Measurements from ENCODE around the gene IFI27L2.

Gene IFI27L2

GRCh38 chr14:94129111-94129757 is at the start of gene IFI27L2:
TSS of gene IFI27L2 (minus strand) at chr14:94129604. CDS start at chr14:94129564, 40 bp downstream.
- H3K4me1 Mint-ChIP-seq (ENCODE audit: low read depth): peaks cover 16% of the 10 kb centered on the region
- H3K4me3 Mint-ChIP-seq: peak within 1 kb of the TSS; percentile 91
- H3K27ac Mint-ChIP-seq: no peak within 1 kb of the TSS
- H3K9me3 Mint-ChIP-seq (ENCODE audit: low read depth): no peaks in the 10 kb centered on the region
- no peaks in the 10 kb centered on the region for H3K27me3 Mint-ChIP-seq
- no peaks in the 10 kb centered on the region for H3K36me3 Mint-ChIP-seq

- H3K27me3 Mint-ChIP-seq: no peaks in the 10 kb centered on the region
- peaks cover 31% of the 10 kb centered on the region for H3K4me1 Mint-ChIP-seq (ENCODE audit: low read depth)
- H3K4me3 Mint-ChIP-seq: no peak overlapping the region
- no peaks in the 10 kb centered on the region for H3K9me3 Mint-ChIP-seq (ENCODE audit: low read depth)
- no peak overlapping the region for H3K27ac Mint-ChIP-seq
- H3K36me3 Mint-ChIP-seq: no peaks in the 10 kb centered on the region
Observed at GRCh38 chr14:94177806-94178205, 48.4 kb upstream of the IFI27L2 start.

- H3K4me3 Mint-ChIP-seq: peak overlapping the region; percentile 28
- peaks cover 31% of the 10 kb centered on the region for H3K4me1 Mint-ChIP-seq (ENCODE audit: low read depth)
- H3K27ac Mint-ChIP-seq: no peak overlapping the region
- no peaks in the 10 kb centered on the region for H3K27me3 Mint-ChIP-seq
- no peaks in the 10 kb centered on the region for H3K9me3 Mint-ChIP-seq (ENCODE audit: low read depth)
- H3K36me3 Mint-ChIP-seq: no peaks in the 10 kb centered on the region
Observed at GRCh38 chr14:94176808-94177207, 47.4 kb upstream of the IFI27L2 start.

GRCh38 chr14:94175747-94176146 is 46.3 kb upstream of the IFI27L2 start:
- Mint-ChIP-seq H3K4me1 (ENCODE audit: low read depth) (peaks cover 27% of the 10 kb centered on the region), H3K4me3 (peak overlapping the region; percentile 83), H3K9me3 (ENCODE audit: low read depth) (no peaks in the 10 kb centered on the region), H3K36me3 (no peaks in the 10 kb centered on the region), H3K27ac (peak overlapping the region; percentile 30), H3K27me3 (no peaks in the 10 kb centered on the region)

GRCh38 chr14:94175011-94175745 is 45.8 kb upstream of the IFI27L2 start:
- Mint-ChIP-seq H3K4me1 (ENCODE audit: low read depth) (peaks cover 23% of the 10 kb centered on the region), H3K36me3 (no peaks in the 10 kb centered on the region), H3K9me3 (ENCODE audit: low read depth) (no peaks in the 10 kb centered on the region), H3K27ac (peak overlapping the region; percentile 30), H3K27me3 (no peaks in the 10 kb centered on the region), H3K4me3 (peak overlapping the region; percentile 83)

GRCh38 chr14:94174604-94175010 is 45.2 kb upstream of the IFI27L2 start:
- Mint-ChIP-seq H3K27me3 (no peaks in the 10 kb centered on the region), H3K4me1 (ENCODE audit: low read depth) (peaks cover 23% of the 10 kb centered on the region)

GRCh38 chr14:94173885-94174603 is 44.6 kb upstream of the IFI27L2 start, which contains the start of gene PPP4R4:
TSS of gene PPP4R4 (plus strand) at chr14:94174322. CDS start at chr14:94174466, 144 bp downstream.
- H3K4me3 Mint-ChIP-seq: peak within 1 kb of the TSS; percentile 87

More at GRCh38 chr14:94174604-94175010, 45.2 kb upstream of the IFI27L2 start:
- peak overlapping the region; percentile 83 for H3K4me3 Mint-ChIP-seq
- H3K36me3 Mint-ChIP-seq: no peaks in the 10 kb centered on the region
- no peaks in the 10 kb centered on the region for H3K9me3 Mint-ChIP-seq (ENCODE audit: low read depth)
- no peak overlapping the region for H3K27ac Mint-ChIP-seq

GRCh38 chr14:94173471-94173884 is 44.1 kb upstream of the IFI27L2 start:
- Mint-ChIP-seq H3K36me3 (no peaks in the 10 kb centered on the region), H3K4me3 (peak overlapping the region; percentile 87), H3K27me3 (no peaks in the 10 kb centered on the region), H3K4me1 (ENCODE audit: low read depth) (peaks cover 23% of the 10 kb centered on the region), H3K27ac (peak overlapping the region; percentile 52), H3K9me3 (ENCODE audit: low read depth) (no peaks in the 10 kb centered on the region)

More at GRCh38 chr14:94173885-94174603, 44.6 kb upstream of the IFI27L2 start, which contains the start of gene PPP4R4:
- H3K27ac Mint-ChIP-seq: peak within 1 kb of the TSS; percentile 52
- no peaks in the 10 kb centered on the region for H3K27me3 Mint-ChIP-seq
- H3K9me3 Mint-ChIP-seq (ENCODE audit: low read depth): no peaks in the 10 kb centered on the region
- peaks cover 23% of the 10 kb centered on the region for H3K4me1 Mint-ChIP-seq (ENCODE audit: low read depth)
- H3K36me3 Mint-ChIP-seq: no peaks in the 10 kb centered on the region

GRCh38 chr14:94172545-94172944 is 43.1 kb upstream of the IFI27L2 start:
- H3K27me3 Mint-ChIP-seq: no peaks in the 10 kb centered on the region
- H3K4me1 Mint-ChIP-seq (ENCODE audit: low read depth): peaks cover 23% of the 10 kb centered on the region
- no peaks in the 10 kb centered on the region for H3K9me3 Mint-ChIP-seq (ENCODE audit: low read depth)
- H3K27ac Mint-ChIP-seq: no peak overlapping the region
- H3K4me3 Mint-ChIP-seq: peak overlapping the region; percentile 87
- no peaks in the 10 kb centered on the region for H3K36me3 Mint-ChIP-seq

GRCh38 chr14:94171208-94171607 is 41.8 kb upstream of the IFI27L2 start:
- no peaks in the 10 kb centered on the region for H3K36me3 Mint-ChIP-seq
- peaks cover 17% of the 10 kb centered on the region for H3K4me1 Mint-ChIP-seq (ENCODE audit: low read depth)
- no peaks in the 10 kb centered on the region for H3K27me3 Mint-ChIP-seq
- H3K9me3 Mint-ChIP-seq (ENCODE audit: low read depth): no peaks in the 10 kb centered on the region
- no peak overlapping the region for H3K4me3 Mint-ChIP-seq
- H3K27ac Mint-ChIP-seq: no peak overlapping the region

- Mint-ChIP-seq H3K9me3 (ENCODE audit: low read depth) (no peaks in the 10 kb centered on the region), H3K27me3 (no peaks in the 10 kb centered on the region), H3K36me3 (no peaks in the 10 kb centered on the region), H3K27ac (no peak overlapping the region), H3K4me1 (ENCODE audit: low read depth) (peaks cover 8% of the 10 kb centered on the region), H3K4me3 (no peak overlapping the region)
Observed at GRCh38 chr14:94170136-94170535, 40.7 kb upstream of the IFI27L2 start.

GRCh38 chr14:94165744-94166143 is 36.3 kb upstream of the IFI27L2 start:
- H3K9me3 Mint-ChIP-seq (ENCODE audit: low read depth): no peaks in the 10 kb centered on the region
- peaks cover 32% of the 10 kb centered on the region for H3K4me1 Mint-ChIP-seq (ENCODE audit: low read depth)
- no peak overlapping the region for H3K4me3 Mint-ChIP-seq
- H3K27me3 Mint-ChIP-seq: no peaks in the 10 kb centered on the region
- no peak overlapping the region for H3K27ac Mint-ChIP-seq
- H3K36me3 Mint-ChIP-seq: no peaks in the 10 kb centered on the region

GRCh38 chr14:94164685-94165431 is 35.5 kb upstream of the IFI27L2 start:
- H3K36me3 Mint-ChIP-seq: no peaks in the 10 kb centered on the region
- no peak overlapping the region for H3K4me3 Mint-ChIP-seq
- peaks cover 41% of the 10 kb centered on the region for H3K4me1 Mint-ChIP-seq (ENCODE audit: low read depth)
- H3K9me3 Mint-ChIP-seq (ENCODE audit: low read depth): no peaks in the 10 kb centered on the region
- no peaks in the 10 kb centered on the region for H3K27me3 Mint-ChIP-seq
- H3K27ac Mint-ChIP-seq: no peak overlapping the region

- H3K27me3 Mint-ChIP-seq: no peaks in the 10 kb centered on the region
- no peak overlapping the region for H3K4me3 Mint-ChIP-seq
- peaks cover 48% of the 10 kb centered on the region for H3K4me1 Mint-ChIP-seq (ENCODE audit: low read depth)
- H3K27ac Mint-ChIP-seq: no peak overlapping the region
- no peaks in the 10 kb centered on the region for H3K36me3 Mint-ChIP-seq
- H3K9me3 Mint-ChIP-seq (ENCODE audit: low read depth): no peaks in the 10 kb centered on the region
Observed at GRCh38 chr14:94163796-94164195, 34.4 kb upstream of the IFI27L2 start.
